Measurements from ENCODE around the gene PRRG2. TPM values are rescaled to one million over a fixed set of nuclear protein-coding genes. Genes with fewer than 3 reads are reported as not detected.

Gene PRRG2
- total and polyA plus RNA-seq, 7 donors, result 0.24 to 16.0 (median 0.89) TPM

DNA sequence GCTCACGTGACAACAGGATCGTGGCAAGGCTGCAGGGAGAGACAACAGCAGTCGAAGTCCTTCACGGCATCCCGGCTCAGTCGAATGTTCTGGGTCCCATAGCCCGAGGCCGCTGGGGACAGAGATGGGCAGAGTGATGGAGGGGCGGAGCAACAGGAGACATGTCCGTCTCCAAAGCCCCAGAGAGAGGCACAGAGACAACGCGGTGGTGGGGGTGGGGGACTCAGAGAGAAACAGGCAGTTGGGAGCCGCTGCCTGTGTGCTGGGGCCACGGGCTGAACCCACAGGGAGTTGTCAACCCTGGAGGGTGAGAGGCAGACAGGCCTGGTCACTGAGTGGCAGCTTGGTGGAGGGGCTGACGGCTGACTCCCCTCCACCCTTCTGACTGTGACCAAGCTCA lies 21.2 kb upstream of the PRRG2 start:
- 28 to 56% (median 34%) methylated on average over 15 of the region's 15 CpGs for WGBS, 3 donors
- ATAC-seq (peak in 2 of 4 donors; percentile 3 to 5), DNase-seq (no peak)
- intact Hi-C loops (cut with DNase I), result no loop called here
- Histone ChIP-seq H3K4me3 (peak overlapping the region; percentile 46), H3K27ac (peak overlapping the region; percentile 82), H3K27me3 (ENCODE audit: insufficient read depth in 3 of 3, low read length in 2 of 3) (no peaks in the 10 kb centered on the region), H3K36me3 (ENCODE audit: insufficient read depth in 1 of 2, low read depth in 1 of 2) (peaks cover 5 to 49% of the 10 kb centered on the region in 2 donors), H3K4me1 (peaks cover 55% of the 10 kb centered on the region), H3K9me3 (no peaks in the 10 kb centered on the region)
- TF ChIP-seq CTCF (IDR thresholded peaks at IDR 0.05), result no peak

GRCh38 chr19:49560358-49560900 lies 20.7 kb upstream of the PRRG2 start:
- H3K4me3 ChIP-seq, result peak overlapping the region; percentile 46
- TF ChIP-seq CTCF (IDR thresholded peaks at IDR 0.05), result no peak
- H3K27ac ChIP-seq, result peak overlapping the region; percentile 82
- DNase-seq (peak; percentile 42 to 78), ATAC-seq (peak; percentile 64 to 84 (median 76))
- H3K27me3 ChIP-seq (ENCODE audit: insufficient read depth in 3 of 3, low read length in 2 of 3), result no peaks in the 10 kb centered on the region
- intact Hi-C loops (cut with DNase I), result no loop called here
- no peaks in the 10 kb centered on the region for H3K9me3 ChIP-seq
- peaks cover 5 to 44% of the 10 kb centered on the region in 2 donors for H3K36me3 ChIP-seq (ENCODE audit: insufficient read depth in 1 of 2, low read depth in 1 of 2)
- WGBS, 3 donors, result 20 to 23% (median 22%) methylated on average over 15 of the region's 15 CpGs
- H3K4me1 ChIP-seq, result peaks cover 60% of the 10 kb centered on the region

DNA sequence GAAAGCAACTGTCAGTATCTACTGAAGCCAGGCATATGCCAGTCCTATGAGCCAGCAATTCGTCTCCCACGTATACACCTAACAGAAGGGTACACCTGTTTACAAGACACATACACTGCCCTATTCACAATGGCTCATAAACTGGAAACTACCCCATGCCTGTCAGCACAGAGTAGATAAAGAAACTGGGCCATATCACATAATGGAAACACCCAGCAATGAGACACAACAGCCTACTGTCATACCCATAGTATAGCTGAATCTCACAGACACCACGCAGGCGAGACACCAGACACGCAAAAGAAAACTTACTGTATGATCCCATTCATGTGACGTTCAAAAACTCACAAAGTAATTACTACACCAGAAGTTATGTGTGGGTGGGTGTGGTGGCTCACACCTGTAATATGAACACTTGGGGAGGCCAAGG lies 16.5 kb upstream of the PRRG2 start:
- no peak for DNase-seq
- peaks cover 0 to 6% of the 10 kb centered on the region in 2 donors for H3K36me3 ChIP-seq (ENCODE audit: insufficient read depth in 1 of 2, low read depth in 1 of 2)
- 62 to 79% (median 73%) methylated on average over 6 of the region's 6 CpGs for WGBS, 3 donors
- intact Hi-C loops (cut with DNase I), result no loop called here
- no peak for TF ChIP-seq CTCF (IDR thresholded peaks at IDR 0.05)
- peak overlapping the region; percentile 82 for H3K27ac ChIP-seq
- H3K4me1 ChIP-seq, result peaks cover 61% of the 10 kb centered on the region
- H3K4me3 ChIP-seq, result no peak overlapping the region
- ATAC-seq, result no peak
- H3K9me3 ChIP-seq, result no peaks in the 10 kb centered on the region
- H3K27me3 ChIP-seq (ENCODE audit: insufficient read depth in 3 of 3, low read length in 2 of 3), result no peaks in the 10 kb centered on the region

DNA sequence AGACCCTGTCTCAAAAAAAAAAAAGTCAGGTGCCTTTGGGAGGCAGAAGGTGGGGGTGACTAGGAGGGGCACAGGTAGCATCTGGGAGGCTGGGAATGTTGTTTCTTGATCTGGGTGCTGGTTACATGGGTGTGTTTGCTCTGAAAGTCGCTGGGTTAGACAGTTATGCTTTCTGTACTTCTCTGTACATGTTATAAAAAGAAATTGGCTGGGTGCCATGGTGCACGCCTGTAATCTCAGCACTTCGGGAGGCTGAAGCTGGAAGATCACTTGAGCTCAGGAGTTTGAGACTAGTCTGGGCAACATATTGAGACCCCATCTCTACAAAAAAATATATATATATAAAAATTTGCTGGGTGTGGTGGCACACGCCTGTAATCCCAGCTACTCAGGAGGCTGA lies 15.9 kb upstream of the PRRG2 start:
- Histone ChIP-seq H3K4me3 (no peak overlapping the region), H3K36me3 (ENCODE audit: insufficient read depth in 1 of 2, low read depth in 1 of 2) (no peaks in the 10 kb centered on the region), H3K9me3 (no peaks in the 10 kb centered on the region), H3K27me3 (ENCODE audit: insufficient read depth in 3 of 3, low read length in 2 of 3) (no peaks in the 10 kb centered on the region), H3K27ac (peak overlapping the region; percentile 82), H3K4me1 (peaks cover 61% of the 10 kb centered on the region)
- TF ChIP-seq CTCF (IDR thresholded peaks at IDR 0.05), result no peak
- ATAC-seq (peak in 2 of 4 donors; percentile 30 to 49), DNase-seq (no peak)
- WGBS, 3 donors, result 25 to 26% (median 26%) methylated on average over 4 of the region's 4 CpGs
- intact Hi-C loops (cut with DNase I), result no loop called here

DNA sequence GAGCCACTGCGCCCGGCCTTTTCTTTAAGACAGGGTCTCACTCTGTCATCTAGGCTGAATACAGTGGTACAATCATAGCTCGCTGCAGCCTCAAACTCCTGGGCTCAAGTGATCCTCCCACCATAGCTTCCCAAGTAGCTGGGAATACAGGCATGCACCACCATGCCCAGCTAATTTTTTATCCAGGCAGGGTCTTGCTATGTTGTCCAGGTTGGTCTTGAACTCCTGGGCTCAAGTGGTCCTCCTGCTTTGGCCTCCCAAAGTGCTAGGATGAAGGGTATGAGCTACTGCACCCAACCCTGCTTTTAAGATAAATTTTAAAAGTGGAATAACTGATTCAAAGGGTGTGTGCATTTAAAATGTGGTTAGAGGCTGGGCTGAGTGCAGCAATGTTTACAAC lies 14.8 kb upstream of the PRRG2 start:
- 94 to 98% (median 97%) methylated on average over 3 of the region's 3 CpGs for WGBS, 3 donors
- H3K27ac ChIP-seq, result no peak overlapping the region
- H3K4me1 ChIP-seq, result peaks cover 61% of the 10 kb centered on the region
- H3K4me3 ChIP-seq, result no peak overlapping the region
- intact Hi-C loops (cut with DNase I), result no loop called here
- no peaks in the 10 kb centered on the region for H3K9me3 ChIP-seq
- TF ChIP-seq CTCF (IDR thresholded peaks at IDR 0.05), result no peak
- no peaks in the 10 kb centered on the region for H3K36me3 ChIP-seq (ENCODE audit: insufficient read depth in 1 of 2, low read depth in 1 of 2)
- no peaks in the 10 kb centered on the region for H3K27me3 ChIP-seq (ENCODE audit: insufficient read depth in 3 of 3, low read length in 2 of 3)
- DNase-seq (no peak), ATAC-seq (no peak)
